BJ (cell line): Measurements from ENCODE around the gene CLEC2A. TPM values are rescaled to one million over a fixed set of nuclear protein-coding genes. Genes with fewer than 3 reads are reported as not detected.
"Not testable (repeated sequence)": the region's sequence is repeated elsewhere in the genome, so short reads cannot be mapped to it uniquely, and the experiment has no call there.

Experiments used
- CTCF ChIA-PET: fragments of 350-600 bp; formaldehyde crosslinking; extraction: SDS; loops from one replicate; lab custom pipeline; 2021; ENCODE audit warnings: antibody characterized with exemption, inconsistent platforms; lab: Yijun Ruan, JAX
- POLR2A ChIA-PET: fragments of 300-600 bp; sonication (Branson Sonifier 250); formaldehyde crosslinking; extraction: SDS; loops from one replicate; lab custom pipeline; 2021; ENCODE audit warnings: antibody characterized with exemption; lab: Charles Lee
- DNase-seq: peaks from one replicate; pipeline ENCODE4 v3.0.0-alpha.2; 2011; ENCODE audit warnings: low read depth
- H3K27me3 ChIP-seq: 2 replicates; pipeline ENCODE4 v1.6.0; 2011; ENCODE audit warnings: low read length; ENCODE audit not compliant: control insufficient read depth, insufficient read depth
- H3K36me3 ChIP-seq: 2 replicates; pipeline ENCODE4 v1.5.1; 2011; ENCODE audit warnings: low read length; ENCODE audit not compliant: control insufficient read depth, insufficient read depth
- H3K4me3 ChIP-seq: 2 replicates; pipeline ENCODE4 v1.5.1; 2011; ENCODE audit warnings: low read depth, mild to moderate bottlenecking, control low read depth, low read length
- CTCF ChIP-seq: IDR thresholded peaks from 2 replicates; pipeline ENCODE4 v1.5.1; 2011; ENCODE audit warnings: low read depth, mild to moderate bottlenecking, control low read depth, inconsistent platforms, low read length, moderate library complexity; ENCODE audit not compliant: insufficient read depth
- polyA plus RNA-seq: library from polyadenylated mRNA; depleted of rRNA; stranded (reverse); fragments of >200 nt; gene quantifications from 2 replicates; pipeline ENCODE4 v1.2.3, GENCODE V29; 2011

Gene CLEC2A
- polyA plus RNA-seq, 1 experiment: not detected

GRCh38 chr12:9880532-9881078 is 51.6 kb downstream of the CLEC2A start:
- H3K4me3 ChIP-seq: no peak overlapping the region
- H3K27me3 ChIP-seq: no peaks in the 10 kb centered on the region
- H3K36me3 ChIP-seq: no peaks in the 10 kb centered on the region
- POLR2A ChIA-PET: no interaction called here
- CTCF ChIA-PET: interaction anchor here (0.7 to 1.0 kb wide), 2 partner anchors 15 to 130 kb away, joined by 3 read pairs; no protein-coding TSS in a partner anchor
- DNase-seq: no peak
- TF ChIP-seq CTCF: no peak

GRCh38 chr12:9876120-9876519 is 56.0 kb downstream of the CLEC2A start:
- DNase-seq, H3K27me3 ChIP-seq, H3K4me3 ChIP-seq, H3K36me3 ChIP-seq, POLR2A ChIA-PET: not testable (repeated sequence)
- CTCF ChIA-PET: interaction anchor here (1.1 kb wide), 1 partner anchor 14 kb away, joined by 3 read pairs; no protein-coding TSS in a partner anchor

GRCh38 chr12:9872742-9873141 is 59.4 kb downstream of the CLEC2A start:
- no peak for DNase-seq
- Histone ChIP-seq H3K36me3 (no peaks in the 10 kb centered on the region), H3K4me3 (no peak overlapping the region), H3K27me3 (no peaks in the 10 kb centered on the region)
- no peak for TF ChIP-seq CTCF
- CTCF ChIA-PET: no interaction called here
- POLR2A ChIA-PET: no interaction called here

GRCh38 chr12:9872162-9872561 is 60.0 kb downstream of the CLEC2A start:
- ChIA-PET POLR2A (no interaction called here), CTCF (no interaction called here)
- DNase-seq: no peak
- no peak for TF ChIP-seq CTCF
- Histone ChIP-seq H3K36me3 (no peaks in the 10 kb centered on the region), H3K27me3 (no peaks in the 10 kb centered on the region), H3K4me3 (no peak overlapping the region)

- ChIA-PET CTCF (no interaction called here), POLR2A (no interaction called here)
- no peaks in the 10 kb centered on the region for H3K36me3 ChIP-seq
- TF ChIP-seq CTCF: no peak
- no peak for DNase-seq
- H3K27me3 ChIP-seq: no peaks in the 10 kb centered on the region
- no peak overlapping the region for H3K4me3 ChIP-seq
These were observed 61.8 kb downstream of the CLEC2A start for GRCh38 chr12:9870286-9870866.
